ENCODE data around the gene TRIM40.
"Not testable (repeated sequence)": the region's sequence is repeated elsewhere in the genome, so short reads cannot be mapped to it uniquely, and the experiment has no call there.

The TRIM40 gene

DNA sequence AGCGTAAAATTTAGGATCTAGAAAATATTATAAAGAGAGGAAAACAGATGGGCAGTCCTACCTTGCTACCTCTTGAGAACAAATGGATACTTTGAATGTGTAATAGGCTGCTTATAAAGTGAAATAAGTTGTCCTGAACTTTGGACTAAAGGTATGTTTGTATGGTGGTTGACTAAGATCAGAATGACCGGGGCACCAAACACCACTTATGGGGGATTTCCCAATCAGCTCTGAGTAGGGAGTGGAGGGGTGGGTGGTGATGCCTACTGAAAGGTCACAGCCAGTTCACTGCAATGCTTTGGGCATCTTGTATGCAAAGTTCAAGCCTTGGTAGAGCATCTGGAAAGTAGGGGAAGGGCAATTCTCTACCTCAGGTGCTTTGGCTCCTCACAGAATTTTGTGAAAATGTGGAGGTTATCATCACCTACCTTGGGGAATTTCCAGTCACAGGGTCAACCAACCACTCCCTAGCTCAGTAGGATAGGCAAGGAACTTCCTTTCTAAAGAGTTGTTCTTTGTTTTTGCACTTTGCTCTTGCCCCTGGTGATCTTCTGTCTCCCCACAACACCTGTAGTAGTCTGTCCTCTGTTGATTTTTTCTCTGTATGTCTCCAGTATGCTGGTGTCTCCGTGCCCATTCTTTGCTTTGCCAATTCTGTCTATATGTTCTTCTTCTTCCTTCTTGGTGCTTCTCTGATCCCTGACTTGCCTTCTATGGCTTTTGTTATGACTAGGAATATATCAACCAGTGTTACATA lies 22.8 kb upstream of the TRIM40 start, which contains the start of gene TRIM31:
Gene TRIM31 (minus strand): TSS at position 88 of the 757 bp plus-strand sequence. CDS start 285 bp downstream, outside the sequence.
- DNase-seq (ENCODE audit: low read depth), result no peak

DNA sequence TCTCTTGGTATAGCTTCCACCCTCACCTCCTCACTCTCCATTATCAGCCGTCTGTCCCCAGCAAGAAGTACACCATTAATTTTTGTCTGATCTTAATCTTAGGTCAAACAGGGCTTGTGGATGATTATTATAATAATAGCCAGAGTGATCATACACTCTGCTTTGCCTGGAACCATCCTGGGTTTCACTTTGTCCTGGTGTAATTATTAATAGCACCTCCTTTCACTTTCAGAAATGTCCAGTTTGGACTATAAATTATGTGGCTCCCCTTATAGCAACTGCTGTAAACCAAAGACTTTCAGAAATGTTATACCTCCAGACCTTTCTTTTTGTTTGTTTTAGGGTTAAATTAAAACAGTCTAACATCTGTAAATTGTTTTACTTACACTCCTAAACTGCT lies 22.1 kb upstream of the TRIM40 start:
- no peak for DNase-seq (ENCODE audit: low read depth)

DNA sequence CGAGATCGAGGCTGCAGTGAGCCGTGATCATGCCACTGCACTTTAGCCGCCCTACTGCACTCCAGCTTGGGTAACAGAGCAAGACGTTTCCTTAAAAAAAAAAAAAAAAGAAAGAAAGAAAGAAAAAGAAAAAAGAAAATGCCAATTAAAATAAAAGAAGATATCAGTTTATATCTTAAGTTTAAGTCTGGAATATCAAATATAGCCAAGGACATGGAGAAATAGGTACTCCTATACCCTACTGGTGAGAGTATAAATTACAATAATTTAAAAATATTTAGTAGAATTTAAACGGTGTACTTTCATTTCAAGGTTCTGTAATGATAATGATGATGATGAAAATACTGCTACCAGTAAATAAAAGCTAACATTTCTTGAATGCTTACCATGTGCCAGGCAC lies 19.2 kb upstream of the TRIM40 start:
- DNase-seq (ENCODE audit: low read depth), result no peak

DNA sequence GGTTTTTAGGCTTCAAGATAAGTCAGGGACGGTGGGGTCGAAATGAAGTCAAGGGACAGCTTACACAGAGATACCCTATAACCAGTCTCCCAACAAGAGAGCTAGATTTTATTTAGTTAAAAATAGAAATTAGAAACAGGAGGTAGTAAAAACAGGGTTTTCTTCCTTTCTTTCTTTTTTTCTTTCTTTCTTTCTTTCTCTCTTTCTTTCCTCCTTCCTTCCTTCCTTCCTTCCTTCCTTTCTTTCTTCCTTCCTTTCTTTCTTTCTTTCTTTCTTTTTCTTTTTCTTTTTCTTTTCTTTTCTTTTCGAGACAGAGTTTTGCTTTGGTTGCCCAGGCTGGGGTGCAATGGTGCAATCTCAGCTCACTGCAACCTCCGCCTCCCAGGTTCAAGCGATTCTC lies 17.2 kb upstream of the TRIM40 start:
- not testable (repeated sequence) for DNase-seq (ENCODE audit: low read depth)

DNA sequence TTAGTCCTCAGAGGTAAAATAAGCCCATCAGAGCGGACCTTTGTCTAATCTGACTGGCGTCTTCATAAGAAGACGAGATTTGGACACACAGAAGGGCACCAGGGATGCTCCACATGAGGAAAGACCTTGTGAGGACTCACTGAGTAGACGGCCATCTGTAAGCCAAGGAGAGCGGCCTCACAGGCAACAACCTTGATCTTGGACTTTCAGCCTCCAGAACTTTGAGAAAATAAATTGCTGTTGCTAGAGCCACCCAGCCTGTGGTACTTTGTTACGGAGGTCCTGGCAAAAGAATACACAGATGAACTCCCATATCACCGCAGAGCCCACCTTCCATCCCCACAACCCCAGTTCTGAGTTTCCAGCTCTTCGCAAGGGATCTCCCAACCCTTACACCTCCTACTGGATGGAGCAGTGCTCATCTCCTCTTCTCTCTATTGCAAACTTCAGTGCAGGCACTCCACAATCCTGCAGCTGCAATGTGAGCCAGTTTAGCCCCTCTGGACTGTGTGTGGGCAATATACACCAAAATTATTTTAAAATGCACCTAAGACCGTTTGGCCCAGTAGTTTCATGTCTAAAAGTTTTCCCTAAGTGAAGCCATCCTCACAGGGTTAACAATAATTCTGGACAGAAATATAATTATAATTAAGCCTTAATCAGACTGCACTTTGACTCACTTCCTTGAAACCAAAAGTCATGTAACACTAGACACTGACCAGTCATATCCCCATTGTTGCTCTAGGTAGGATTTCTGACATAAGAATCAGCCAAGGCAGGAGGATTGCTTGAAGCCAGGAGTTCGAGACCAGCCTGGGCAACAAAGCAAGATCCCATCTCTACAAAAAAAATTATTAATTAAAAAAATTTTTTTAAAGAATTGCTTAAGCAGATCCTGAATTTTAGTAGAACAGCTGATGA lies 14.2 kb upstream of the TRIM40 start:
- DNase-seq (ENCODE audit: low read depth), result no peak

DNA sequence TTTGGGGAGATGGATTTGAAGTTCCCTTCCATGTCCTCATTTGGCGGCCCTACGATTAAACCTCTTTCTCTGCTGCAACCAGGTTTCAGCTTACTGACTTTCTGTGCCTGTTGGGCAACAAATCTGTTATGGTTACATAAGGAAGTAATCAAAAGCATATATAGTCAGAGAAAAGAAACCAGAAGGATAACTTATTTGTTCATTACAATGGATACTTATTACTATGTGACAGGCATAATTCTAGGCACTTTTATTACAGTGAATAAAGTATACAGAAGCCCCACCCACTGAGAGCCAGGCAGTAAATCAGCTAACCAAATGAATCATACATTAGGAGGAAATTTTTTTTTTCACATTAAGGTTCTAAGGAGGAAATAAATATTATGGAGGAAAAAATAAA lies 13.4 kb upstream of the TRIM40 start:
- DNase-seq (ENCODE audit: low read depth), result no peak

DNA sequence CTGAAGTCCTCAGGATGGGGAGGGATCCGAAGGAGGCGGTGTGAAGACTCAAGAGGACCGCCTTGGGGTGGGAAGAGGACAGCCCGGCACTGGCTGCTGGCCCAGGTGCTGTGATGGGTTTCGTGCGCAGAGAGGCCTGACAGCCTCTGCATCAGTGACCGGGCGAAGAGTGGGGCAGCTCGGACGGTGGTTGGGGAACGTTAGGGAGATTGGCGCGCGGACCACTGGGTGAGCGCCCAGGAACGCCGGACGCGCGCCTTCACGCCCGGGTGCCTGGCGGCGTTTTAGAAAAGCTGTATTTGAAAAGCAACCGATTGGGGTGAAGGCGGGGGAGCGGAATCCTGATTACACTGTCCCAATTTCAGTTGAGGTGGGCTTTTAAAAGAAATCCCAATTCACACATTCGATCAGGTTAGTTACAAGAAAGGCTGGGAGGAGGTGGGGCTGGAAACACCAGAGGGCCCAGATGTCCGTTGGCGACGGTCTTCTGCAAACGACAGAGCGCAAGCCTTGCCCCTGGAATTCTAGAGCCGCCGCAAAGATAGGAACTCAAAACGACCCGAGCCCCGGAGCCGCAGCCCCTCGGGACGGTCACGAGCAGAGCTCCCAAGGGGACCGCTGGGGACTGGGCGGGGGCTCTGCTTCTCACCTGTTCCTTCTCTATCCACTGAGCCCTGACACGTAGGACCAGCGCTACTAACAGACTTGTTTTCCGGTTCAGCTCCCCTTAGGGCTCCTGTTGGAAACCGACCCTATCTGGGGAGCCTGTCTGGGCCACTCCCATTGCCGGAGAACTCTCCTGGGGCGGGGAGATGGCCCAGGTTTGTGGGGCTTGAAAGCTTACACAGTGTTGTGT lies 8.5 kb upstream of the TRIM40 start:
- no peak for DNase-seq (ENCODE audit: low read depth)

DNA sequence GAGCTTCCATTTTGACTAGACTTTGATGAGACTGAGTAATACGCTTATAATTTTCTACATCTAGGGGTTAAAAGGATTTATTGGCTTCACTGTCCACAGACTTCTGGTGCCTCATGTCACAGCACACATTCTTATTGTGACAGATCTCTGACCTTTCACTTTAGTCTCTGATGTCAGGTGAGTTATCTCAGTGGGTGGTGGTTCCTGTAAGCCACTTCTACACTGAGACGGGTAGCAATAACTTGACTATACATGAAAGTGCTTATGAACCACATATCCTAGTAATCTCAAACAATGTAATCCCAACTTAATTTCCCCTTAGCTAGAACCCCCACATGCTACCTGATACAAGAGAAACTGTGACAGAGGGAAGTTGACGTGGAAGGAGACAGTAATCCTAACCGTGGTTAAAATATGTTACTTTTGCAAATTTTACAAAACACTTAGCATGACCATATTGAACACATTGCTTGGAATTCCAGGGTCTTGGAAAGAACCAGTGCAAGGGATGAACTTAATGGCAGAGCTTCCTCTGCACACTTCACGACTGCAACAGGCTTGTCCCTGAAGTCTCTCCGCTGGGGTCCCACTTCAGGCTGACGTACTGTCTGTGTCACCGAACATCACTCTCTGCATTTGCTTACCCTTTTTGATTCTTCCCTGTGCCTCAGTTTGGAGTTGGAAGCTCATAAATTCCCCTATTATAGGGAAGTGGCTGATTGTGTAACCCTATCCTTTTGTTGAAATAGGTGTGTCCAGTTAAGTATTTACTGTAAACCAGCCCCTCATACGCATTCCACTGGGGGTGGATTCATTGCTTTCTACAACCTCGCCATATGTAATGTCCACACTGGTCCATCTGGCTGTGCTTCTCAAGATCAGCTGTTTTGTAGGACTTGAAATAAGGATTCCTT lies 6.4 kb upstream of the TRIM40 start:
- DNase-seq (ENCODE audit: low read depth), result no peak

DNA sequence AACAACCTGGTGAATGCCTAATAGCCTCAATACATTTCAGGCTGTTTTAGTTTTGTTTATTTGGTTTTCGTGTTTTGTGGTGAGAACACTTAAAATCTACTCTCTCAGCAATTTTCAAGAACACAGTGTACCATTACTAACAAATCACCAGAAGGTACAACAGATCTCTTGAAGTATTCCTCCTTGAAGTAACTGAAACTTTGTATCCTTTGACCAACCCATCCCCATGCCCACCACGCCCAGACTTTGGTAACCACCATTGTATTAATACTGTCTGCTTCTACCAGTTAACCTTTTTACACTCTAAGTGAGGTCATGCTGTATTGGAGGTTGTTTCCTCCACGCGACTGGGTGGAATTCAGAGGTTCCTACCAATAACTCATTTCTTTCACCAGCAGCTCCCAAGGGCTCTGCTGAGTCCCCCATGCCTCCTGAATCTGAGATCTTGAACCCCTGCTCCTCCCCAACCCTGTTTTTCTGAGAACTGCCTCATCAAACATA lies 5.7 kb upstream of the TRIM40 start:
- no peak for DNase-seq (ENCODE audit: low read depth)

DNA sequence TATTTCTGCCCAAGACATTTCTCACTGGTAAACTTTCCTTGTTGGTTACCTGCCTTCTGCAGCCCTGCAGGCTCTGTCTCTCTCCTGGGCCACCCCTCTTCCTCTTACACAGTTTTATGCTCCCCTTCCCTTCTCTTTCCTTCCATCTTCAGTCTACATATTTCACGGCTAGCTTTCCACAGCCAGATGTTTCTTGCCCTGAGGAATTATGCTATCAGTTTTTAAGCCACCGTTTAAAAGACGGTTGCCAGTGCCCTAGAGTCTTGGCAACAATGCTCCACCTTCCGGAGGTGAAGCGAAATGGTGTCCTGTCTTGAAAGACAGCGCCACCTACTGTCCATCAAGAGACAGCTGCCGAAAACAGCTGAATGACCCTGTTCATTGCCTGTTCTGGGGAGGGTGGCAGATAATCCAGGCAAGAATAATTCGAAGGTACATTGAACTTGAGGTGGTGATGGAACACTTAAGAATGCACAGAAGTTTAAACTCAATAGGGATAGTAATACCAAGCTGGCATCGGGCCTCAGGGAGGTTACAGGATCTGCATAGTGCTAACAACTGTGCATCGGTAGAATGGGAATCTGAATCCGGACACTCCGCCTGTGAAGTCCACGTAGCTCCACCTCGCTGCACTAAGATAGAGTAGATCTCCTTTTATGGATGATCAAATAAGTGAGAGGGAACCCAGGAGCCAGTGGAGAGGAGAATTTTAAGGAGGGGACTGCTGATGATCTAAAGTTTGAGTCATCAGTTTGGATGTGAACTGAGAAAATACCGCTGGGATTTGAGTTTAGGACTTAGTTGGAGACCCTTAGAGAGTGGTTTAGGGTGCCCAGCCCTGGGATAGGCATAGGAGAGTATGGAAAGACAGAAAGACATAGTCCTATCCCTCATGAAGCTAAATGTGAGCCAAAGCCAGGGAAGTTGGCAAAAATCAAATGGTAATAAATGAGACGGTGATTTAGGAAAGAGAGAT lies 4.8 kb upstream of the TRIM40 start:
- peak; percentile 85 for DNase-seq (ENCODE audit: low read depth)

DNA sequence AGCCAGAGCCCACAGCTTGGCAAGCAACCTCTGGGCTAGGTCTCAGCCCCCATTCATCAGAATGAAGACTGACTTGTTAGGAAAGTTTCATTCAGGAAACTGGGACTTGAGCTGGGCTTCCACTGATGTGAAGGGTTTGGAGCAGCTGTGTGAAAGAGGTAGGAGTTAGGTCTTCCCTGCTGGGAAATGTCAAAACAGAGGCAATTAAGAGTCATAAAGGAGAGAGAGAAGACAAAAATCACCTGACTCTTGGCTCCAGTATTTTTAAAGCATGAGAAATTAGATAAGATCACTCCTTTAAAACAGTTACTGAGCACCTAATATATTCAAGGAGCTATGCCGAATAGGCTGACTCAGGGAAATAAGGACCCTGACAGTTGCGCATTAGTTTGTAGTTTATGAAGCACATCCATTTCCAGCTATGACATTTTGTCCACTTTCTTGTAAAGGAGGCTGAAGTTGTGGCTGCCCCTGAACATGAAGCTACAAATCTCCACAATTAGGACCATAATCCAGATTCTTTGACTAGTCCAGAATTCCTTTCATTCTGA lies 3.9 kb upstream of the TRIM40 start:
- no peak for DNase-seq (ENCODE audit: low read depth)

DNA sequence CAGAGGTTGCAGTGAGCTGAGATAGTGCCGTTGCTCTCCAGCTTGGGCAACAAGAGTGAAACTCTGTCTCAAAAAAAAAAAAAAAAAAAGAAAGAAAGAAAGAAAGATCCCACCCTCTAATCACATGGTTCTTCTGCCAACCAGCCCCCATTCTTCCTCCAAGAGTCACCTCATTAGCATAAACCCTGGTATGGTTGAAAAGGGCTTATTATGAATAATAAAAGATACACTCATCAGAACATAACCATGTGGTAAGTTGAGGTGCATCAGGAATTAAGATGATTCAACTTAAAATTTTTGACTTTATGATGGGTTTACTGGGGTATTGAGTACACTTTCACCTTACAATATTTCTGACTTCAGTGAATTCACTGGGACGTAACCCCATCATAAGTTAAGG lies 793 bp upstream of the TRIM40 start:
- no peak for DNase-seq (ENCODE audit: low read depth)

DNA sequence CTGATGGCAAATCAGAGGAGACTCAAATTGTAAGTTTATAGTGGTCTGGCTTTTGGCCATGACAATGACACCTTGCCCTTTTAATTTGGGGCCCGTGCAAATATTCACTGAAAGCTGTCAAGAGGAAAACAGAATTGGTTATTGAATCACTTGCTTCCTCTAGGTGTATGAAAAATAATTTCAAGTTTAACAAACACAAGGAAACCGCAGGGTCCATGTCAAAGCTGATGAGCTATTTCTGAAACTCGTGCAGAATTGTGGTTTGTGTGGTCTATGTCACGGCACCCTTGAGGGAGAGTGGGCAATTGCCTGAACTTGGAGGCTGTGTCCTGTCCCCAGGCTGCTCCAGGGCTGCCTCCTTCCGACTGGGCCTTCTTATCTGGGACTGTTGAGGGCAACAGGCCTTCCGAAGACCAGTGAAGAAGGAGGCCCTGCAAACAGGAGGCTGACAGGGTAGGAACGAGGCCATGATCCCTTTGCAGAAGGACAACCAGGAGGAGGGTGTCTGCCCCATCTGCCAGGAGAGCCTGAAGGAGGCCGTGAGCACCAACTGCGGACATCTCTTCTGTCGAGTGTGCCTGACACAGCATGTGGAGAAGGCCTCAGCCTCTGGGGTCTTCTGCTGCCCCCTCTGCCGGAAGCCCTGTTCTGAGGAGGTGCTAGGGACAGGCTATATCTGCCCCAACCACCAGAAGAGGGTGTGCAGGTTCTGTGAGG lies 788 bp downstream of the TRIM40 start:
- DNase-seq (ENCODE audit: low read depth), result no peak

DNA sequence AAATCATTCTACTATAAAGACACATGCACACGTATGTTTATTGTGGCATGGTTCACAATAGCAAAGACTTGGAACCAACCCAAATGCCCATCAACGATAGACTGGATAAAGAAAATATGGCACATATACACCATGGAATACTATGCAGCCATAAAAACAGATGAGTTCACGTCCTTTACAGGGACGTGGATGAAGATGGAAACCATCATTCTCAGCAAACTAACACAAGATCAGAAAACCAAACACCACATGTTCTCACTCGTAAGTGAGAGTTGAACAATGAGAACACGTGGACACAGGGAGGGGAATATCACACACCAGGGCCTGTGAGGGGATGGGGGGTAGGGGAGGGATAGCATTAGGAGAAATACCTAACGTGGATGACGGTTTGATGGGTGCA lies 4.3 kb downstream of the TRIM40 start:
- not testable (repeated sequence) for DNase-seq (ENCODE audit: low read depth)

DNA sequence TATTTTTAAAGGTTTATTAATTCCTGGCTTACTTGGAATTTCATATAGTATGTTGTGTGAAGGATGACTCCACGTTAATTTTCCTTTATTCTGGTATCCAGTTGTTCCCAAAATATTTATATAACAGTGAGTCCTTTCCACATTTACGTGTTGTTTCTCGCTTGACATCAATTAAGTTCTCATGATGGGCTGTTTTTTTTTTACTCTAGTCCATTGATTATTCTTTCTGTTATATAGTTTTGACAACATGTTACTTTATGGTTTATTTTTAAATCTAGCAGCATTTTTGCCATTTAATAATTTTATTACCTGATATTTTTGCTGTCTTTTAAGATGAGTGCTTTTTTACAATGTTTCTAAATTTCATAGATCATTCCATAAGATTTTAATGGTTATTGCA lies 6.7 kb downstream of the TRIM40 start:
- no peak for DNase-seq (ENCODE audit: low read depth)

DNA sequence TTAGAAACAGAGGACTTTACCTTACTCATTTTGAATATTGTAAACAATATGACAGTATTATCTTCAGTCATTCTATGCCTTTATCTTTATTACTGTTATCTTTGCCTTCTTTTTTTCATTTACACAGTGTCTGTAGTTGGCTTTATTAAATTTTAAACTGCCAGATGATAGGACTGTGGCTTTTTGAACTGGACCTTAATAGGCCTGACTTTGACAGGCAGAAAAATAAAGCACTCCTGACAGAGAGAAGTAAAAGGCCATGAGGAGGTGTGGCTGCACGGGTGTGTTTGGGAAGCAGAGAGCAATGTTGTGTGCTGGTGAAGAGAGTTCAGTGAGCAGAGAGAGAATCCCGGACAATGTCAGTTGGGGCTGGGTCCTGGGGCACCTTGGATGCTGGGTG lies 7.8 kb downstream of the TRIM40 start:
- no peak for DNase-seq (ENCODE audit: low read depth)

DNA sequence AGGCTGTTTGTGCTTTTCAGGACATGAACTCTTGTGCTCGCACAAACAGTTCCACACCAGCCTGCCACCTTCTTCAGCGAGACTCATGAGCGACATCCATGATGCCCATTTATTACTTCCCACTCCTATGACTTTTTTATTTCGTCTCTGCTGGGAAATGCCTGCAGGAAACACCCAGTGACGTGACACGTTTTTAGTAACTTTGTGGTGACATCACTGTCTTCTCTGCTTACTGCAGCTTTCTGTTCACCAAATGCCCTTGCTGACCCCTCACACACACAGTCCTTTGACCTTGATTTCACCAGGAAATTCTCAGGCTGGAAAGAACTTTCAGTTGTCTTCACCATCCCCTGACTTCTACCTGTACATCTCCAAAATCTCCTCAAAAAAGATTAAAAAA lies 8.9 kb downstream of the TRIM40 start:
- DNase-seq (ENCODE audit: low read depth), result no peak

DNA sequence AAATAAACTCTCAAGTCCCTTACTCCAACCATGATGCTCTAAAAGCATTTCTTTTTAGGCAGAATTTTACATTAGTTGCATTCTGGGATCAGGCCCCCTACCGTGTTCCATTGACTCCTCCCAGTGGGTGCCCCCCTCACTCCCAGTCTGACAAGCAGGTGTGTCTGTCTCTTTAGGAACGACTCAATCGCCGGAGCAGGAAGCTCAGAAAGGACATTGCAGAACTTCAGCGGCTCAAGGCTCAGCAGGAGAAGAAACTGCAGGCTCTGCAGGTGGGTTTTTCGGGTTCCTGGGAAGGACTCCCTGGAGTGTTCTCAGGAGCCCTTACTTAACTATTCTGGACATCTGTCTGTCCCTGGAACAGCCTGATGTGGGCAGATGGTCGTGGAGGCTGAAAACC lies 9.9 kb downstream of the TRIM40 start:
- DNase-seq (ENCODE audit: low read depth), result no peak

DNA sequence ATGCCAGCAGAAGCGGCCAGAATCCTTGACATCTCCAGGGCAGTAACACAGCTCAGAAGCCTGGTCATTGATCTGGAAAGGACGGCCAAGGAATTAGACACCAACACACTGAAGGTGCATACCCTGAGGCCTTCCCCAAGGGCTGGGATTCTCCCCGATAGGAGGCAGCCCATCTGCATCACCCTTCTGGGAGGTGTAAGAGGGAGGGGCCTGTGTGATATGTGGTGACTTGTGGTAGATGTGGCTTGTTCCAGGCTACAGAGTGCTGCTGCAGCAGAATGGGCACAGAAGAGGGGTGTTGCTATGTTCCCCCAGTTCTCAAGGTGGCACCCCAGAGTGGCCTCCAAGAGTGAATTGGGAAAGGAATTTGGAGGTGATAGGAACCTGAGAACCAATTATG lies 11.2 kb downstream of the TRIM40 start:
- DNase-seq (ENCODE audit: low read depth), result no peak

All from EH (cell line).